Body of pancreas (tissue), 4 donors: ENCODE results near the gene ZNF443.

Experiments used
- POLR2A ChIP-seq, 3 donors: fragments of 450-650 bp; IDR thresholded peaks; one replicate each; pipeline ENCODE4 v1.6.1; 2016; ENCODE audit warnings: antibody characterized with exemption in 3 of 3, mild to moderate bottlenecking in 2 of 3
- TF ChIP-seq, protein P1 (sequence below), 7 experiments: fragments of 450-650 bp in 4 of 7; fragments of 200-600 bp in 3 of 7; sonication (generic) in 3 of 7; IDR thresholded peaks; one replicate each; pipeline ENCODE4 v1.5.1; 2016 to 2019; ENCODE audit warnings: antibody characterized with exemption in 7 of 7

DNA sequence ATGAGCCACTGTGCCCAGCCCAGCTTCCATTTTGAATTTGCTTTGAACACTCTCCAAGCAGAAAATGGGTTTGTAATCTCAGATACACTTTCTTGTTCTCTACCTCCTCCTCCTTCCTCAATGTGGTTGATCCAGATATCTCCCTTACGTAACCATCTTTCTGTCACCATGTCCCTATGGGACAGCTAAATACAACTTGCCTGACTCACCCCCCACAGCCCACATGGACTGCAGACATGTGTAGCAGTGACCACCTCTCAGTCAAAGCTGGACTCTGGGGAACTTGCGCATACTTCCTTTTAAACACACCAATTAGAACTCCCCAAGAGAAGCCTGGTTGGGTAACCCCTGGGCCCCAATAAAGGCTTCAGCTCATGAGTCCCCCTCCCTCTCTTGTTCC is 28.9 kb downstream of the ZNF443 start:
- TF ChIP-seq, protein P1, sequence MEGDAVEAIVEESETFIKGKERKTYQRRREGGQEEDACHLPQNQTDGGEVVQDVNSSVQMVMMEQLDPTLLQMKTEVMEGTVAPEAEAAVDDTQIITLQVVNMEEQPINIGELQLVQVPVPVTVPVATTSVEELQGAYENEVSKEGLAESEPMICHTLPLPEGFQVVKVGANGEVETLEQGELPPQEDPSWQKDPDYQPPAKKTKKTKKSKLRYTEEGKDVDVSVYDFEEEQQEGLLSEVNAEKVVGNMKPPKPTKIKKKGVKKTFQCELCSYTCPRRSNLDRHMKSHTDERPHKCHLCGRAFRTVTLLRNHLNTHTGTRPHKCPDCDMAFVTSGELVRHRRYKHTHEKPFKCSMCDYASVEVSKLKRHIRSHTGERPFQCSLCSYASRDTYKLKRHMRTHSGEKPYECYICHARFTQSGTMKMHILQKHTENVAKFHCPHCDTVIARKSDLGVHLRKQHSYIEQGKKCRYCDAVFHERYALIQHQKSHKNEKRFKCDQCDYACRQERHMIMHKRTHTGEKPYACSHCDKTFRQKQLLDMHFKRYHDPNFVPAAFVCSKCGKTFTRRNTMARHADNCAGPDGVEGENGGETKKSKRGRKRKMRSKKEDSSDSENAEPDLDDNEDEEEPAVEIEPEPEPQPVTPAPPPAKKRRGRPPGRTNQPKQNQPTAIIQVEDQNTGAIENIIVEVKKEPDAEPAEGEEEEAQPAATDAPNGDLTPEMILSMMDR (IDR thresholded peaks at IDR 0.05) = no peak
- no peak for TF ChIP-seq POLR2A (IDR thresholded peaks at IDR 0.05)
